Measurements from ENCODE around the gene ETFB.

- no peak for TF ChIP-seq CTCF (IDR thresholded peaks at IDR 0.05)
- no peak for TF ChIP-seq POLR2A (IDR thresholded peaks at IDR 0.05)
Measured at GRCh38 chr19:51372021-51372648, 5.9 kb upstream of the ETFB start.

Measured in lower leg skin (tissue), 3 donors.